HUES6 (cell line): ENCODE results near the gene PRPF4.
"Not testable (repeated sequence)": the region's sequence is repeated elsewhere in the genome, so short reads cannot be mapped to it uniquely, and the experiment has no call there.

Experiments
- H3K27ac ChIP-seq: 2 replicates; pipeline ENCODE4 v1.7.0; 2013; ENCODE audit warnings: low read depth, mild to moderate bottlenecking, low read length, inconsistent platforms
- H3K27me3 ChIP-seq: 2 replicates; pipeline ENCODE4 v1.6.1; 2013; ENCODE audit warnings: low read length; ENCODE audit not compliant: control insufficient read depth, insufficient read depth
- H3K36me3 ChIP-seq: 2 replicates; pipeline ENCODE4 v1.6.1; 2013; ENCODE audit warnings: low read length; ENCODE audit not compliant: control insufficient read depth, insufficient read depth
- H3K4me1 ChIP-seq: 2 replicates; pipeline ENCODE4 v1.6.1; 2013; ENCODE audit warnings: low read length; ENCODE audit not compliant: control insufficient read depth, insufficient read depth
- H3K4me3 ChIP-seq: 2 replicates; pipeline ENCODE4 v1.5.1; 2013; ENCODE audit warnings: low read depth, low read length
- H3K9ac ChIP-seq: one replicate; pipeline ENCODE4 v1.6.1; 2013; ENCODE audit warnings: mild to moderate bottlenecking, low read length
- H3K9me3 ChIP-seq: 2 replicates; pipeline ENCODE4 v1.6.1; 2013; ENCODE audit warnings: low read depth, low read length; ENCODE audit not compliant: control insufficient read depth, insufficient read depth

The PRPF4 gene

GRCh38 chr9:113267911-113268566, 7.4 kb upstream of the PRPF4 start:
- H3K4me1 ChIP-seq: no peaks in the 10 kb centered on the region
- H3K27me3 ChIP-seq: no peaks in the 10 kb centered on the region
- no peak overlapping the region for H3K27ac ChIP-seq
- no peak overlapping the region for H3K9ac ChIP-seq
- H3K4me3 ChIP-seq: no peak overlapping the region
- H3K9me3 ChIP-seq: no peaks in the 10 kb centered on the region
- H3K36me3 ChIP-seq: peaks cover 55% of the 10 kb centered on the region

GRCh38 chr9:113269355-113269754, 6.1 kb upstream of the PRPF4 start:
- H3K4me3 ChIP-seq: no peak overlapping the region
- H3K27ac ChIP-seq: no peak overlapping the region
- no peaks in the 10 kb centered on the region for H3K27me3 ChIP-seq
- peaks cover 57% of the 10 kb centered on the region for H3K36me3 ChIP-seq
- H3K9ac ChIP-seq: no peak overlapping the region
- no peaks in the 10 kb centered on the region for H3K9me3 ChIP-seq
- no peaks in the 10 kb centered on the region for H3K4me1 ChIP-seq

- no peaks in the 10 kb centered on the region; the same call in 1 of the 2 replicates for H3K4me1 ChIP-seq
- H3K9me3 ChIP-seq: no peaks in the 10 kb centered on the region
- H3K9ac ChIP-seq: no peak overlapping the region
- no peak overlapping the region for H3K27ac ChIP-seq
- peaks cover 57% of the 10 kb centered on the region for H3K36me3 ChIP-seq
- H3K4me3 ChIP-seq: no peak overlapping the region
- no peaks in the 10 kb centered on the region for H3K27me3 ChIP-seq
Measured at GRCh38 chr9:113269871-113270270, 5.6 kb upstream of the PRPF4 start.

GRCh38 chr9:113274474-113275156, 843 bp upstream of the PRPF4 start:
- Histone ChIP-seq H3K9me3 (no peaks in the 10 kb centered on the region), H3K4me3 (peak overlapping the region; percentile 89), H3K27ac (no peak overlapping the region), H3K4me1 (peaks cover 3% of the 10 kb centered on the region; the same call in 1 of the 2 replicates), H3K36me3 (peaks cover 63% of the 10 kb centered on the region), H3K9ac (peak overlapping the region; percentile 44), H3K27me3 (no peaks in the 10 kb centered on the region)

GRCh38 chr9:113278840-113279239, 3.4 kb downstream of the PRPF4 start:
- no peak overlapping the region for H3K4me3 ChIP-seq
- H3K9ac ChIP-seq: no peak overlapping the region
- peaks cover 66% of the 10 kb centered on the region for H3K36me3 ChIP-seq
- H3K9me3 ChIP-seq: no peaks in the 10 kb centered on the region
- H3K4me1 ChIP-seq: peaks cover 3% of the 10 kb centered on the region; the same call in 1 of the 2 replicates
- H3K27ac ChIP-seq: no peak overlapping the region
- no peaks in the 10 kb centered on the region for H3K27me3 ChIP-seq

- Histone ChIP-seq H3K27me3 (no peaks in the 10 kb centered on the region), H3K4me3 (no peak overlapping the region), H3K27ac (no peak overlapping the region), H3K9me3 (no peaks in the 10 kb centered on the region), H3K9ac (no peak overlapping the region), H3K4me1 (peaks cover under 1% of the 10 kb centered on the region; the same call in 1 of the 2 replicates), H3K36me3 (peaks cover 88% of the 10 kb centered on the region)
Measured at GRCh38 chr9:113281356-113281755, 5.9 kb downstream of the PRPF4 start.

GRCh38 chr9:113289091-113289490, 13.6 kb downstream of the PRPF4 start:
- H3K27me3 ChIP-seq: no peaks in the 10 kb centered on the region
- H3K9ac ChIP-seq: no peak overlapping the region
- peaks cover 93% of the 10 kb centered on the region for H3K36me3 ChIP-seq
- no peaks in the 10 kb centered on the region for H3K4me1 ChIP-seq
- no peak overlapping the region for H3K4me3 ChIP-seq
- H3K9me3 ChIP-seq: no peaks in the 10 kb centered on the region
- H3K27ac ChIP-seq: no peak overlapping the region

- Histone ChIP-seq H3K36me3 (peaks cover 82% of the 10 kb centered on the region), H3K9ac (no peak overlapping the region), H3K4me1 (no peaks in the 10 kb centered on the region), H3K27ac (no peak overlapping the region), H3K9me3 (no peaks in the 10 kb centered on the region), H3K27me3 (no peaks in the 10 kb centered on the region), H3K4me3 (no peak overlapping the region)
Measured at GRCh38 chr9:113290052-113290607, 14.7 kb downstream of the PRPF4 start.

- Histone ChIP-seq H3K27me3 (no peaks in the 10 kb centered on the region), H3K27ac (no peak overlapping the region), H3K36me3 (peaks cover 54% of the 10 kb centered on the region), H3K4me1 (no peaks in the 10 kb centered on the region), H3K4me3 (no peak overlapping the region), H3K9me3 (no peaks in the 10 kb centered on the region), H3K9ac (no peak overlapping the region)
Measured at GRCh38 chr9:113293285-113293878, 17.9 kb downstream of the PRPF4 start.

- not testable (repeated sequence) for H3K9me3 ChIP-seq, H3K4me1 ChIP-seq, H3K27ac ChIP-seq, H3K9ac ChIP-seq, H3K27me3 ChIP-seq, H3K4me3 ChIP-seq
- peaks cover 26% of the 10 kb centered on the region for H3K36me3 ChIP-seq
Measured at GRCh38 chr9:113296247-113296646, 20.8 kb downstream of the PRPF4 start.
